Airway epithelial cell (primary cell): ENCODE data around the gene DCAKD. TPM values are rescaled to one million over a fixed set of nuclear protein-coding genes. Genes with fewer than 3 reads are reported as not detected.

Experiments used
- total RNA-seq: library from RNA; depleted of rRNA; stranded (reverse); fragments of >200 nt; gene quantifications from 2 replicates; pipeline ENCODE4 v1.2.3, GENCODE V29; 2015

The DCAKD gene
- 31.7 and 44.7 TPM in 2 replicates for total RNA-seq

GRCh38 chr17:45051060-45051719 lies at the start of gene DCAKD:
Gene DCAKD (minus strand): TSS chr17:45051632. CDS start chr17:45034885, 16,747 bp downstream.

GRCh38 chr17:45060797-45061605 lies 9.6 kb upstream of the DCAKD start, which contains the start of gene NMT1:
Gene NMT1 (plus strand): TSS chr17:45061317. CDS start chr17:45061330, 13 bp downstream.

Other genes with a start within 250 kb of the DCAKD start
- gene GJC1, start 221.3 kb downstream of the DCAKD start, total RNA-seq = 9.6 and 10.3 TPM in 2 replicates
- not detected in 2 replicates for gene HIGD1B, start 203.7 kb downstream of the DCAKD start, total RNA-seq
- gene EFTUD2, start 152.2 kb downstream of the DCAKD start, total RNA-seq = 72.9 and 93.6 TPM in 2 replicates
- gene GFAP, start 136.1 kb downstream of the DCAKD start, total RNA-seq = 0.05 TPM in 1 of 2 replicates, not detected in the other
- gene KIF18B, start 103.9 kb downstream of the DCAKD start, total RNA-seq = 10.4 and 15.2 TPM in 2 replicates
- 0.42 and 0.71 TPM in 2 replicates for gene C1QL1, start 83.3 kb downstream of the DCAKD start, total RNA-seq
- gene NMT1, start 9.7 kb upstream of the DCAKD start, total RNA-seq = 75.3 and 93.2 TPM in 2 replicates
- 83.4 and 121 TPM in 2 replicates for gene PLCD3, start 80.9 kb upstream of the DCAKD start, total RNA-seq
- gene ACBD4, start 84.1 kb upstream of the DCAKD start, total RNA-seq = 4.1 and 4.8 TPM in 2 replicates
- 19.5 and 24.3 TPM in 2 replicates for gene HEXIM1, start 96.8 kb upstream of the DCAKD start, total RNA-seq
- gene HEXIM2, start 110.2 kb upstream of the DCAKD start, total RNA-seq = 4.9 and 9.0 TPM in 2 replicates
- 1.3 and 2.8 TPM in 2 replicates for gene FMNL1, start 170.3 kb upstream of the DCAKD start, total RNA-seq
- not detected in 2 replicates for gene SPATA32, start 210.5 kb upstream of the DCAKD start, total RNA-seq